ENCODE data around the gene KCNK17.
A peak's percentile ranks its signal among the peaks of the same experiment; 100 is the strongest.

The KCNK17 gene, protein sequence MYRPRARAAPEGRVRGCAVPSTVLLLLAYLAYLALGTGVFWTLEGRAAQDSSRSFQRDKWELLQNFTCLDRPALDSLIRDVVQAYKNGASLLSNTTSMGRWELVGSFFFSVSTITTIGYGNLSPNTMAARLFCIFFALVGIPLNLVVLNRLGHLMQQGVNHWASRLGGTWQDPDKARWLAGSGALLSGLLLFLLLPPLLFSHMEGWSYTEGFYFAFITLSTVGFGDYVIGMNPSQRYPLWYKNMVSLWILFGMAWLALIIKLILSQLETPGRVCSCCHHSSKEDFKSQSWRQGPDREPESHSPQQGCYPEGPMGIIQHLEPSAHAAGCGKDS
- 0 reads per million in 4 experiments for total RNA-seq

DNA sequence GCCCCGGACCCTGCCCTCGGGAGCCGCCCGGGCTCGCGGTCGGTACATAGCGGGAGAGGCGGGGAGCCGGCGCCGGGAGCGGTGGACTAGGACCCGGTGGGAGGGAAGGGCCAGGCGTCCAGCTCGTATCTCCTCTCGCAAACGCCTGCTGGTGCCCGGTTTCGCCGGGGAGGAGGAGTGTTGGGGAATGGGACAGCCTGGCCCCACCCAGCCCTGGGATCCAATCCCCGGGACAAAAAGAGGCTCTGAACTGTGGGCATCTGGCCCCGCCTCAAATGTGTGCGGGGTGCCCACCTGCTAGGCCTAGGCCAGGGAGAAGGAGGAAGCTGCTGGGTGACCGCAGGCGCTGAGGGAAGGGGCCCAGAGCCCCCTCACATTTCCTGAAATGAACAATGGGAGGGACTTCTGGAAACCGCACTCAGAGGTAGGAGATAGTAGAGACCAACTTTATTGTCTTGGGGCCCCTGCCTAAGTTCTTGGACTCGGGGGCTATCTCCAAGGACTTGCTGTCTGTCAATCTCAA lies at the start of gene KCNK17:
Gene KCNK17 (minus strand): TSS at position 147 of the 523 bp plus-strand sequence. CDS start 99 bp downstream, at position 48.
- DNase-seq: no peak

DNA sequence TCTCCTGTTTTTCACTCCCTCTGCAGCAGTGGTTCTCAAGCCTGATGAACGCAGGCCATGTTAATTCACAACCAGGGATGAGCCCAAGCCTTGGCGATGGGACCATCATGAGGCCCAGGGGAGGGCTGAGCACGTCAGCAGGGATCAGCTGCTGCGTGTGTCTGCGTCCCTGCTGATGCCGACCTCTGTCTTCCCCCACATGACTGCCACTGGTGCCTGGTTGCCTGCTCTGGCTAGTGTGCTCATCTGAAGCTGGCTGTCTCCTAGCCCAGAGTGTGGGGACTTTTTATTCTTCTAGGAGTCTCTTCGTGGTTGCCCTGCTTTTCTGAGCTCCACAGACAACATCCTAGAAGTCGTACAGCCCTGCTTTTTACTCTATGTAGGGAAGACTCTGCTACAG lies 49.1 kb upstream of the KCNK17 start:
- no peak for DNase-seq

DNA sequence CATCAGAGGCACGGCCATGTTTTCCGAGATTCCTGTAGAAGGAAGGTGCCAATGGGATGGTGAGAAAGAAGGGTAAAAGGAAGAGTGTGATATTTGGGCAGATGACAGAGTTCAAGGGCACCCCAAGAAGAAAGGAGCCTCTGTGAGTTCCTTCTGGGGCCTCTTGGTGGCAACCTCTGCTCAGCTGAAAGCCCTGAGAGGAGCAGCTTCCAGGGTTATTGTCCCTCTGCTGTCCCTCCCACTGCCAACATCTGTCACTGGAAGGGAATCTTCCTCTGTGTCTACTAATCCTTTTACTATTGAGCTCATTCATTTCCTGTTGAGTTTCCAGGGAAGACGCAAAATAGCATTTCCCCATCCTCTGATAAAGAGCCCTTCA lies 48.3 kb upstream of the KCNK17 start:
- DNase-seq: no peak

DNA sequence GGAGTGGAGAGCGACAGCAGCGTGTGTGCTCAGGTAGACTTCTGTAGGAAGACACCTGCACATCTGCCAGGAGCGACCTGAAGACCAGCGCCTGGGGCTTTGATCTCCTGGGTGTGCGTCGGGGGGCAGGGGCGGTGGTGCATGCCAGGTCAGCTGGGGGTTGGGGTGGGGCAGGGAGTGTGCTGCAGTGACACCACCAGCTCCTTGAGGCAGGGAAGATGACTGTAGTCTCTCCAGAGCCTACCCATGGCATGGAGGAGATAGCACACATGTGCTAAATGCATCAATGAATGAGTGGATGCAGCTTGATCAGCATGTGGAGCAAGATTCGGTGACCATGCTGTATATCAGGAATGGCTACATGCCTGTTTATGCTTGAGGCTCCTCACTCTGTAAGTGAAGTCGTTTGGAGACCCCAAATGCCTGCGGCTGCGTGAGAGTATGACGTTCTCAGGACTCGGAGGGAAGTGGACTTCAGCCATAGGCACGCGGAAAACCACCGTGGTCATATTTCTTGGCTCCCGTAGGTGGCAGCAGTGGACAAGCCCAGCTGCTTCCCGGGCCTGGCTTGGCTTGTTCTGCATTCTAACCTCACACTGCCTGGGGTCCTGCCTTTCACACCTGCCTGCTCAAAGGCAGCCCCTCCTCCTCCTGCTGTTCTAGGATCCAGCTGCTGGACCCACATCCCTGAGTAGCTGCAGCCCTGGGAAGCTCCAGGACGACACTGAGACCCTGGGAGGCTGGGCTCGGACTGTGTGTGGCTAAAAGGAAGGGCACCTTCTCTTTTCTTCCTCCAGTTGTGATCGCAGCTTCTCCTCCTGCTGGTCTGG lies 47.7 kb upstream of the KCNK17 start:
- DNase-seq: no peak

DNA sequence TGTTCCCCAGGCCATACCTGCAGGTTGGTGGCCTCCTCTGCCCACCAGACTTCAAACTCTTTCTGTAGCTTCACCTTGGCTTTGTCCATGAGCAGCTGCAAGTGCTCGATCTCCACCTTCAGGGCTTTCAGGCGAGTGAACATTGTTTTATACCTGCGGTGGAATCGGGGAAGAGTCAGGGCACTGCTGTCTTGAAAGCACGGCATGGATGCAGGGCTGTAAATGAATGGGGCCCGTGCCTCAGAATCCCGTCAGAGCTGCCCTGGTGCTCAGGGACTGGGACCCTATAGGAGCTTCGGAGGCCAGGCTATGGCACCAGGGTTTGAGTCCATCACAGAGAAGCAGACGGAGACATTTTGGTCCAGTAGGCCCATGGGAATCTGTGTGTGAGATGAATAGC lies 46.2 kb upstream of the KCNK17 start:
- DNase-seq: no peak

DNA sequence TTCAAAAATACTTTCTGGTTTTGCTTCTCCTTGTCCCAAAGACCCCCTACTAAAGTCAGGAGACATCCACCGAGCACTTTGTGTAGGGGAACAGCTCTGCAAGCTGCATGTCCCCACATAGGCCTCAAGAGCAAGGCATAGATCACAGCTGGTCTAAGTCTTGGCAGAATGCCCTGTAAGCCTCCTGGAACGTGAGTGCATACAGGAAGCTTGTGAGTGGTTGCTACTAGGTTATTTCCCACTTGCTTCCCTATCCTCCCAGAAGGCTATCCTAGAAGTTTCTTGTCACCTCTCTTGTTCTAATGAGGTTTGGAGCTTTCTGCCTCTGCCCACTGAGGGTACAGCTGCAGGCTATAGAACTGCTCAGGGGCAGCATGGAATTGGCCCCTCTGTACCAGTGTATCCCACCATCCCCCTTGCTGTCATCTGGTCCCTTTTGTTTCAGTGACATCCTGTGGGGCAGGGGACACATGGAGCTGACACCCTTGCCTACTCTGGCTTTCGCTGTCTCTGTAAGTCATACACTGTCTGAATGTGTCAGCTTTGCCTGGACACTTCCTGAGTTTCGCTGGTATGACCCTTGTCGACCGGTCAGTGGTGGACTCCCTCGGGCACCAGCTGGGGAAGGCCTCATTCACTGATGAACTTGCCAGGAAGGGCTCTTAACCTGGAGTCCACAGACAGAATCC lies 43.9 kb upstream of the KCNK17 start:
- DNase-seq: no peak

DNA sequence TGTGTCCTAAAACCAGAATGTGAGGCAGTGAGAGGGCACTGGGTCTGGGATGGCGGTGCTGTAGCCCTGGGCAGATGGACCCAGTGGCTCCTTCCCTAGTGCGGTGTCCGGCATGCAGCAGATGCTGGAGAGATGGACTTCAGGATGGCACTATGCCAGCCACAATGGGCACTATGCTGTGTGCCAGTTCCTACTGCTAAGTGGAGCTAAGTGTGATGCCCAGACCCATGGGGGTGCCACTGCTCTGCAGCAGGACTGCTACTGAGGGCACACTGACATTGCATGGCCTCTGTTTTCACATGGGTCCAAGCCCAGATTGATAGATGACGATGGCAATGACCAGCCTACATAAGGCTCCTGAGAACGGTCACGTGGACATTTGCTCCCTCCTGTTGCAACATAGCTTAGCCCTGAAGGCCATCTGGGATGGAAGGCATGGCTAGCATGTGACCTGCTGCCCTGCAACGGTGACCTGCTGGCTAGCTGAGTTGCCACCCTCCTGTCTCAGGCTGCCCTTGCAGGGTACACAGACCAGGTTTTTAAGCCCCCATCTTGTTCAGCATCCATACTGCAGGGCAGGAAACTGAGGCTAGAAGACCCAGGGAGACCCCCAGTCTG lies 39.6 kb upstream of the KCNK17 start:
- no peak for DNase-seq

DNA sequence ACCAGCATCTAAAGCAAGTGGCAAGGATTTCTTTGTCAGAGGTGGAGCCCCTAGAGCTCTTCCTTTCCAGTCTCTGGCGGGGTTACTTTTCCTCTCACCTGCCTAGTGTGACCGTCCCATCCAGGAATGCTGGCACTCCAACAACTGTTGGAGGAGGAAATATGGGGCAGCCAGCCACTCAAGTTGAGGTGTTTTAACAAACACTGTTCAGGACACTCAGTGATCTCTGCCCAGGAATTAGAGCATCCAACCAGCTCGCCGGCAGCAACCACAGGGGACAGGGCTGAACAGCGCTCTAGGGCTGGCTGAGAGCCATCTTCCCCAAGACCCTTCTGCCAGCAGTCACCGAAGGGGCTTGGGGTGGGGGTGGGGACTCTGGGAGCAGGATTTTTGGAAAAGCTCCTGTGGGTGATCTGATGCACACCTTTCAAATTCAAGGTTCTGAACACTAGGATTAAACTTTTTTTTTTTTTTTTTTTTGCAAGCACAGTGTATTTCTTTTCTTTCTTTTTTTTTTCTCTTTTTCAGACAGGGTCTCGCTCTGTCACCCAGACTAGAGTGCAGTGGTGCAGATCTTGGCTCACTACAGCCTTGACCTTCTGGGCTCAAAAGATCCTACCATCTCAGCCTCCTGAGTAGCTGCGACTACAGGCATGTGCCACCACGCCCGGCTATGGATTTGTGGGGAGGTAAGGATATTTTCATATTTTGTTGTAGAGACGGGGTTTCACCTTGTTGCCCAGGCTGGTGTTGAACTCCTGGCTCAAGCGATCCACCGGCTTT lies 36.7 kb upstream of the KCNK17 start:
- no peak for DNase-seq

DNA sequence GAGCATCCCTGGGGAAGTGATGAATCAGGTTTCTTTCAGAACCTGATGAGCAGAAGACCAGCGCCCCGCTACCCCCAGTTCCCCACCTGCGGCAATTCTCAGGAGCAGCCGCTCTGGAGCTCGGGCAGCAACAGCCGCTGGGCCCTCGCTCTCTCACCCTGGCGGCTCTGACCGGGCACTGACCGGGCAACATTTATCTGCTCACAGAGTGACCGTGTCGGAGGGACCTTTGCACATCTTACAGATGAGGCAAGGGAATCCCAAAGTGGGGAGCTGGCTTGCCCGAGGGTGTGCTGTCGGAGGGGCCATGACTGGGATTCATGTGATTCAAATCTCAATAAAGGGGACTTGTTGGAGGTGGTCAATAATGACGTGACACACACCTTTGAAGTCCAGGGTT lies 34.5 kb upstream of the KCNK17 start:
- DNase-seq: no peak

DNA sequence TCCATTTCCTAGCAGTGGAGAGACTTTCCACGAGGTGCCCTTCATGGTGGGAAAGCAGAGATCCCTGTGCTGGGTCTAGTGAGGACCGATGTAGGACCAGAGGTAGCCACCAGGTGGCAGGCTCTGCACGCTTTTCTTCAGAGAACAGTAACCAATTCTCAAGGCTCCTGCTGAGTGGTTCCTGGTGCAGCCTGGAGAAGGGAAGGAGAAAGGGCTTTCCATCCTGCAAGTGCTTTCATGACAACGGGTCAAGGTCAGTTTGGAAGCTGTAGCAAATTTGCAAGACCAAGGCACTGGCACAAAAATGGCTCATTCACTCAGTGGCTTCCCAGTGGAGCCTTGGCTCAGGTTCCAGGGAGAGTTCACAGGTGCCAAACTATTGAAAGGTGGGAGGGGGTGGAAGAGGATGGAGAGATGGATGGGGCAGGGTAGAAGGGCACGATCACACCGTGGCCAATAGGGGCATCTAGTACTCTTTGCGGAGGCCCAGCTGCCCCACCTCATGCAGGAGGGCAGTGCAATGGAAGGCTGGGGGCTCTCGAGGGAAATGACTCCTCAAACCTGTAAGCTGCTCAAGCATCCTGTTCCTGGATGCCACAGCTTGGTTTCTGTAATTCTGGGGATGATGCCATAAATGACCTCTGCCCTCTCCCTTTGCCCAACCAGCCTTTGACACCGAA lies 33.8 kb upstream of the KCNK17 start:
- peak; percentile 16 for DNase-seq

DNA sequence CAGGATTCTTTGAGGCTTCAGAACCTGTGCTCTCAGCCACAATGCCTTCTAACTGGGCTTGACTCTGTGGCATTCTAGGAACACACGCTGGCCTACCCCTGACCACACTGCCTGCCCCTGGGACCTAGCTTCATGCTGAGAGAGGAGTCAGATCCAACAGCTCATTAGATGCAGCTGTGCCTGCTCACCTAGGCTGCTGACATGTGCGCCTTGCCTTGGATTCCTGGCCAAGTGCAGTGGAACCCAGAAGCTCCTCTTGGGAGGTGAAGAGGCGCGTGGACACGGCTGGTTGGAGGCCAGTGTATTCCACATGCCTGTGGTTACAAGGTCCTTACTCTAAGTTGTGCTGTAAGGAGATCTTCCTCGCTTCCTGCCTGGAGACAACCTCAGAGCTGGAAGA lies 33.0 kb upstream of the KCNK17 start:
- DNase-seq: no peak

DNA sequence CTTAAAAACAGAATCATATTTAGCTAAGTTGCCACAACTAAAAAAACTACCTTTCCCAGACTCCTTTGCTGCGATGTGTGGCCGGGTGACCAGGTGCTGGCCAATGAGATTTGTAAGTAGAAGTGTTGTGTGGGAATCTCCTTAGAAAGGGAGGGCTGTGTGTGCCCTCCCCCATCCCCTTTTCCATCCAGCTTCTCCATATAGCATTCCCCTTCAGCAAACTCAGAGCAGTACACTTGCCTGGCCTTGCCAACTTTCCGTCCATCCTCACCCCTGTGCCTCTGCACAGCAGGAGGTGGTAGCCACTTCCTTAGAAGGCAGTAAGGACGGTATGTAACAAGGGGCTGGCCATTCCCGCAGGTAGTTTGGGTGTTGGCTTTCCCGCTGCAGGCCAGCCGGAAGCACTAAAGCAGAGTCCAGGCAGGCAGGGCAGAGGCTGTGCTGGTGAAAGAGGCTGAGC lies 30.6 kb upstream of the KCNK17 start:
- DNase-seq: no peak

DNA sequence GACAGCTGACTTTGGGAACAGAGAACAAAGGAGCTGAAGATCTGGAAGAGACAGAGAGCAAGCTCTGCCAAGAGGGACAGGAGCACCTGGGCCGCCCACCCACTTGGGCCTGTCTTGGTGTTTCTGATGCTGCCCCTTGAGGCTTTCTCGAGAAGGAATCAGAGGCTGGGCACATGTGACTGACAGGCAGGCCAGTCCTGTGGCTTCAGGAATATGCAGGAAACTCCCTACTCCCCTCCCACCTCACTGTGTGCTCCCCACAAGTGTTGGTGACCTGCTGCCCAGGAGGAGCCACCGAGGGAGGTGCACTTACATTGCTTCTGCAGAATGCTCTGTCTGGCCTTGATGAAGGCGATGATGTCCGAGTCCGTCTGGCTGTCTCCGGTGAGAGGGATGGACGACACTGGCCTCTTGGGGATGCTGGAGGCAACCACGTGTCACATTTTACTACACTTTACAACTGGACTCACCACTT lies 29.2 kb upstream of the KCNK17 start:
- no peak for DNase-seq

DNA sequence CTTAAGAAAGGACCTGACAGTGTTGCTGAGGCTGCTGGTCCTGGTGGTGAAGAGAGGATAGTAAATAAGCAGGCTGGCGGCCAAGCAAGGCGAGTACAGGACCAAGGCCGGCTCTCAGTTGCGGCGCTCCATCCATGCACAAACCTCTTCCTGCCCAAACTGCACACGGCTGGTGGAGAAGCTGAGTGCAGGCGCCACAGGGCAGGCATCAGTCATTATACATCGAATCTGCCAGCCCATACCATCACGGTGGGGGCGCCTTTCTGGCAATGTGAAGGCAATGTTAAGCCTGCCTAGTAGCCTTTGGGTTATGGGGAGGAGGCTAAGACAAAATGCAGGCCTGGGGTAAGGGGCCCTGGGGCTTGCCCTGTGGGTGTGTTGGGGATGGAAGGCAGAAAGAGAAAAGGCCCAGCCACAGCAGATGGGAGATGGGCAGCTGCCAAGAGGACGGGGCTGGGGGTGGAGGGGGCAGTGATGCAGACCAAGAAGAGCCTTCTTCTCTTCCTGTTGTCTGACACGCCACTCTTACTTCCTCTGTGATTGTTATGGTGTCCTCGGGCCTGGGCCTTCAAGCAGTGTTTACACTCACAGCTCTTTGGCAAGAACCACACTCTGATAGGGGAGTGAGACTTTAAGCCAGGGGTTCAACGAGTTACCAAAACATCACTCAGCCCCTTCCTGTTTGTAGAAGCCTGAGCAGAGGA lies 28.6 kb upstream of the KCNK17 start:
- no peak for DNase-seq

DNA sequence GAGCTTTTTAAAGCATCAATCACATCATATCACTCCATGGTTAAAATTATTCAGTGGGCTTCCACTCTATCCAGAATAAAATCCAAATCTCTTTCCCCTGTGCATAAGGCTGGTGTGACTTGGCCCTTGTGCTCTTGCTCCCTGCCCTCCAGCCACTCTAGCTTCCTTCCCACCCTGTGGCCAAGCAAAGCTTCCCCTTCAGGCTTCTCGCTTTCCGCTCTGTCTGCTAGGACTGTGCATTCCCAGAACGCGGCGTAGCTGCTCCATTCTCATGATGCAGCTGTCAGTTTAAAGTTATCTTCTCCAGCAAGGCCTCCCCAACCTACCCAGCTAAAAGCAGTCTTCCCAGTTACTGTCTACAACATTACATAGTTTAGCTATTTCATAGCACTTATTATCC lies 27.7 kb upstream of the KCNK17 start:
- DNase-seq: no peak

DNA sequence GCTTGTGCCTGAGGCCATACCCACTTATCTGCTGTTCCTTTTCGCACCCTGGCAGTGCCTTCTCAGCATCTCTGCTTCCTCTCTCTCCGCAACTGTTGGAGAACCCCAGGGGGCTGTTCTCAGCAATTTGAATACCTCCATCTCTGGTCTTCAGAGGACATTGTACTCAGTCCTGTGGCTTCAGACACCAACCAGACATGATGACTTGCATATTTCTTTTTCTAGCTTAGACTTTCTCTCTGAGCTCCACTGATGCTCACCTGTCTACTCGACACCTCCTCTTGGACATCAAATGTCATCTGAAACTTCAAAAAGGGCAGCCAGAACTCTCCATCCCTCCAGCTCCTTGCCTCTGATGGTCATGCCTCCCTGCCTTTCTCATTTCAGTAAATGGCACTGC lies 27.1 kb upstream of the KCNK17 start:
- no peak for DNase-seq

DNA sequence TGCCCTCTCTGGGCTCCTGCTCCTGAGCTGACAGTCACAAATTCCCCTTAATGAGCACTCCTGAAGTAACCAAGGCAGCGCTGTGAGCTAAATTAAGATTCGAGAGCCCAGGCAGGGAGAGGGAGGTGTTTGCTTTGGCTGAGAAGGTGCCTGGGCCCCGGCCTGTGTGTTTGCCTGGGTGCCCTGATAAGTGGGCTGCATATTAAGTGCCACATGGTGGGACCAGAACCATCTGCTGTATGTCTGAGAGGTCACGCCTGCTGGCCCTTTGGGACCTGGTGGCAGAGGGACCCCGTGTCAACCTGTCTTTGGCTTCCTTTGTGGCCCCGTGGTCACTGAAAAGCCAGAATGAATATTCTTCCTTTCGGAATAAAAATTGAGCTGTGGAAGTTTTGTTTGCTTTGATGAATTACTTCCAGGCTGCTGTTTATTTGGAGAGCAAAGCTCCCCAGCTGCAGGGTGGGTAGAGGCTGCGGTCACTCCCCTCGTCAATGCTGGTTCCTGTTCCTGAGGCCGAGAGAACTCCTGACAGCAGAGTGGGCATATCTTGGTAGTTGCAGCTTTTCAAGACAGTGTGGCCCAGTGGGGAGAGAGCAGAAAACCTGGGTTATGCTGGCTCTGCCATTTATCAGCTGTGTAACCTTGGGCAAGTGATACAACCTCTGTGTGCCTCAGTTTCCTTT lies 25.8 kb upstream of the KCNK17 start:
- DNase-seq: no peak

DNA sequence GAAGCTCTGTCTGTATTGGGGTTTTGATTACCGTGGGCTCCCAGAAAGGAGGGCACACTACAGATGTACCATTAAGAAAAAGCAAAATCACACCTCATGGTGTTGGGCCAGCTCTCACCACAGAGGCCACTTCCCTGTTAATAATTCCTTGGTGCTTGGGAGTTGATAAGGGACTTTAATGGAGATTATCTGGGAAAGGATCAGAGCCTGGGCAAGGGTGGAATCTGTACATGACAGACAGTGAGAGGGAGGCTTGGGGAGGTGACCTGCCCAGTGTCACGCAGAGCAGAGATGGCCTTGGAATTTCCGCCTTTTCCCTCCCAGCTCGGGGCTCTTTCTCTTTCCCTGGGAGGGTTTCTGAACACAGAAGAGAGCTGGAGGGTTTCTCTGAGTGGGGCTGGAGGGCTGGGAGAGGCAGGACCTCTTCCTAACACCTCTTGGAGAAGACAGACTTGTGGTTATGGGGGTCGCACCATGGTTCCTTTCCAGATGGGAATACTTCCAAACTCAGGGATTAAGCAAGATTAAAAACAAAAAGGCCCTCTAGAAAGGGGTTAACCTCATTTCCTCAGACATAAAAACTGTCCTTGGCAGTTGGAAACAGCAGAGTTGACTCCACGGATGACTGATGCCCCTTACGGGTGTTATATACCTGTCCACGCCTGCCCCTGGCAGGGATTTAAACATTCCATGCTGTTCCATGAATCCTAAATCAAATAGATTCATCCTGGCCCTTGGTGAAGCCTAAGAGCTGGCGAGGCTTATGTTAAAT lies 25.1 kb upstream of the KCNK17 start:
- DNase-seq: no peak

DNA sequence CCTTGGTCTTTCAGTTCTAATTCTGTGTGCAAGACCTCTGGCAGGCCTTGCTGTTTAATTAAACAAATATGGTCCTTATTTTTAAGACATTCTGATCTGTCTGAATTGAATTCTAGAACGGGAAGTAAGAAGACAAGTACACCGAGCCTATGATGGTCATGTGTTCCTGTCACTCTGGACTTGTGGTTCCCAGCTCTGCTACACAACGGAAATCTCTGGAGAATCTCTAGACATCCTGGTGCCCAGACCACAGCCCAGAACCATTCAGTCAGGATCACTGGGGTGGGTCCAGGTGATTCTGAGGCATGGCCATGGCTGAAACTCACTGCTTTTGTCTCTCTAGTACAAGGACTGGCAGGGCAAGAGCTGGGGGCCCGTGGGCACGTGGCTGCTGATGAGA lies 24.2 kb upstream of the KCNK17 start:
- no peak for DNase-seq
